ENCODE results near the gene ARHGAP26. TPM values are rescaled to one million over a fixed set of nuclear protein-coding genes. Genes with fewer than 3 reads are reported as not detected.

Gene ARHGAP26
- total RNA-seq, 1 experiment from 2014 or later: 65.5 TPM

DNA sequence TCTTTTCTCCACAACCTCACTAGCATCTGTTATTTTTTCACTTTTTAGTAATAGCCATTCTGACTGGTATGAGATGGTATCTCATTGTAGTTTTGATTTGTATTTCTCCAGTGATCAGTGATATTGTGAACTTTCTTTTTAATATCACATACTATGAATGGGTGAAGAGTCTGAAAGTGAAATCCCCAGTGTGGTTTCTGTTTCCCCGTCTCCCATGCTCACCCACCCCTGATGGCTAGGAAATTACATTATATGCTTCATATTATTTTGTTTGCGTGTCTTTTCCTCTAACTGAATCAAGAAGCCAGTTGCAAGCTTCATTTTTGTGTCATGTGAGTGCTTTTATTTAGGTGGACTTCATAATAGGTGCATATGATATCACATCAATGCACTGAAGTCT is 171.1 kb downstream of the ARHGAP26 start:
- in situ Hi-C loops (cut with HindIII; ENCODE audit: low pct_unique_long_range_greater_than_20kb, low sequenced_read_pairs): no loop called here
- ChIA-PET POLR2A (no interaction called here), CTCF (no interaction called here)
- no peaks in the 10 kb centered on the region for H3K4me1 ChIP-seq (ENCODE audit: control insufficient read depth, insufficient read depth, low read length)
- no peak overlapping the region for H3K4me3 ChIP-seq (ENCODE audit: low read depth in 2 of 2, low read length in 2 of 2)
- ATAC-seq: no peak
- TF ChIP-seq POLR2AphosphoS5 (IDR thresholded peaks at IDR 0.05; ENCODE audit: low read depth, low read length): no peak
- TF ChIP-seq TCF7L2 (IDR thresholded peaks at IDR 0.05; ENCODE audit: low read depth, low read length): no peak
- TF ChIP-seq SIN3A (IDR thresholded peaks at IDR 0.05; ENCODE audit: borderline replicate concordance, insufficient read depth, low read depth, low read length): no peak
- TF ChIP-seq, protein P1, sequence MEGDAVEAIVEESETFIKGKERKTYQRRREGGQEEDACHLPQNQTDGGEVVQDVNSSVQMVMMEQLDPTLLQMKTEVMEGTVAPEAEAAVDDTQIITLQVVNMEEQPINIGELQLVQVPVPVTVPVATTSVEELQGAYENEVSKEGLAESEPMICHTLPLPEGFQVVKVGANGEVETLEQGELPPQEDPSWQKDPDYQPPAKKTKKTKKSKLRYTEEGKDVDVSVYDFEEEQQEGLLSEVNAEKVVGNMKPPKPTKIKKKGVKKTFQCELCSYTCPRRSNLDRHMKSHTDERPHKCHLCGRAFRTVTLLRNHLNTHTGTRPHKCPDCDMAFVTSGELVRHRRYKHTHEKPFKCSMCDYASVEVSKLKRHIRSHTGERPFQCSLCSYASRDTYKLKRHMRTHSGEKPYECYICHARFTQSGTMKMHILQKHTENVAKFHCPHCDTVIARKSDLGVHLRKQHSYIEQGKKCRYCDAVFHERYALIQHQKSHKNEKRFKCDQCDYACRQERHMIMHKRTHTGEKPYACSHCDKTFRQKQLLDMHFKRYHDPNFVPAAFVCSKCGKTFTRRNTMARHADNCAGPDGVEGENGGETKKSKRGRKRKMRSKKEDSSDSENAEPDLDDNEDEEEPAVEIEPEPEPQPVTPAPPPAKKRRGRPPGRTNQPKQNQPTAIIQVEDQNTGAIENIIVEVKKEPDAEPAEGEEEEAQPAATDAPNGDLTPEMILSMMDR (IDR thresholded peaks at IDR 0.05): no peak
- TF ChIP-seq, protein P2, sequence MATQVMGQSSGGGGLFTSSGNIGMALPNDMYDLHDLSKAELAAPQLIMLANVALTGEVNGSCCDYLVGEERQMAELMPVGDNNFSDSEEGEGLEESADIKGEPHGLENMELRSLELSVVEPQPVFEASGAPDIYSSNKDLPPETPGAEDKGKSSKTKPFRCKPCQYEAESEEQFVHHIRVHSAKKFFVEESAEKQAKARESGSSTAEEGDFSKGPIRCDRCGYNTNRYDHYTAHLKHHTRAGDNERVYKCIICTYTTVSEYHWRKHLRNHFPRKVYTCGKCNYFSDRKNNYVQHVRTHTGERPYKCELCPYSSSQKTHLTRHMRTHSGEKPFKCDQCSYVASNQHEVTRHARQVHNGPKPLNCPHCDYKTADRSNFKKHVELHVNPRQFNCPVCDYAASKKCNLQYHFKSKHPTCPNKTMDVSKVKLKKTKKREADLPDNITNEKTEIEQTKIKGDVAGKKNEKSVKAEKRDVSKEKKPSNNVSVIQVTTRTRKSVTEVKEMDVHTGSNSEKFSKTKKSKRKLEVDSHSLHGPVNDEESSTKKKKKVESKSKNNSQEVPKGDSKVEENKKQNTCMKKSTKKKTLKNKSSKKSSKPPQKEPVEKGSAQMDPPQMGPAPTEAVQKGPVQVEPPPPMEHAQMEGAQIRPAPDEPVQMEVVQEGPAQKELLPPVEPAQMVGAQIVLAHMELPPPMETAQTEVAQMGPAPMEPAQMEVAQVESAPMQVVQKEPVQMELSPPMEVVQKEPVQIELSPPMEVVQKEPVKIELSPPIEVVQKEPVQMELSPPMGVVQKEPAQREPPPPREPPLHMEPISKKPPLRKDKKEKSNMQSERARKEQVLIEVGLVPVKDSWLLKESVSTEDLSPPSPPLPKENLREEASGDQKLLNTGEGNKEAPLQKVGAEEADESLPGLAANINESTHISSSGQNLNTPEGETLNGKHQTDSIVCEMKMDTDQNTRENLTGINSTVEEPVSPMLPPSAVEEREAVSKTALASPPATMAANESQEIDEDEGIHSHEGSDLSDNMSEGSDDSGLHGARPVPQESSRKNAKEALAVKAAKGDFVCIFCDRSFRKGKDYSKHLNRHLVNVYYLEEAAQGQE (IDR thresholded peaks at IDR 0.05; ENCODE audit: insufficient read depth in 1 of 2, low read depth in 2 of 2, low read length in 1 of 2): no peak
- no peak overlapping the region for H3K27ac ChIP-seq (ENCODE audit: low read length)
- H3K9me3 ChIP-seq (ENCODE audit: control insufficient read depth, insufficient read depth, low read depth, low read length): no peaks in the 10 kb centered on the region
- DNase-seq (ENCODE audit: low read depth, low spot score): no peak
- intact Hi-C loops (cut with micrococcal nuclease; ENCODE audit: unreplicated experiment): no loop called here
- no peaks in the 10 kb centered on the region for H3K27me3 ChIP-seq (ENCODE audit: control insufficient read depth, insufficient read depth, low read length)
- BruUV-seq (replicated peaks): no TSS peak
- no peaks in the 10 kb centered on the region for H3K36me3 ChIP-seq (ENCODE audit: control insufficient read depth, insufficient read depth, low read length)

DNA sequence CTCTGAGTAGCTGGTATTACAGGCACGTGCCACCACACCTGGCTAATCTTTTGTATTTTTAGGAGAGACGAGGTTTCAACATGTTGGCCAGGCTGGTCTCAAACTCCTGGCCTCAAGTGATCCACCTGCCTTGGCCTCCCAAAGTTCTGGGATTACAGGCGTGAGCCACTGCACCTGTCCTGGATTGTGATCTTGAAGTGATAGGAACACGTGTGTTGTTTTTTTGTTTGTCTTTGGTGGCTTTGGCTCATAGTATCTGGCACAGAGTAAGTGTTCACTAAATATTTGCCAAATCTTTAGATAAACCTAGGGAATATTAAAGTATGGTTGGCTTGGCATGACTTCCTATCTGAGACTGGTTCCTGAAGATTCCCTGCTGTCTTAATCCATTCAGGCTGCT is 172.7 kb downstream of the ARHGAP26 start:
- Histone ChIP-seq H3K4me1 (ENCODE audit: control insufficient read depth, insufficient read depth, low read length) (no peaks in the 10 kb centered on the region), H3K27ac (ENCODE audit: low read length) (no peak overlapping the region), H3K36me3 (ENCODE audit: control insufficient read depth, insufficient read depth, low read length) (no peaks in the 10 kb centered on the region), H3K27me3 (ENCODE audit: control insufficient read depth, insufficient read depth, low read length) (no peaks in the 10 kb centered on the region), H3K4me3 (ENCODE audit: low read depth in 2 of 2, low read length in 2 of 2) (no peak overlapping the region), H3K9me3 (ENCODE audit: control insufficient read depth, insufficient read depth, low read depth, low read length) (no peaks in the 10 kb centered on the region)
- ChIA-PET CTCF (no interaction called here), POLR2A (no interaction called here)
- no peak for TF ChIP-seq TCF7L2 (IDR thresholded peaks at IDR 0.05; ENCODE audit: low read depth, low read length)
- TF ChIP-seq, protein P1 (IDR thresholded peaks at IDR 0.05): no peak
- no peak for TF ChIP-seq POLR2AphosphoS5 (IDR thresholded peaks at IDR 0.05; ENCODE audit: low read depth, low read length)
- TF ChIP-seq SIN3A (IDR thresholded peaks at IDR 0.05; ENCODE audit: borderline replicate concordance, insufficient read depth, low read depth, low read length): no peak
- TF ChIP-seq, protein P2 (IDR thresholded peaks at IDR 0.05; ENCODE audit: insufficient read depth in 1 of 2, low read depth in 2 of 2, low read length in 1 of 2): no peak
- BruUV-seq (replicated peaks): no TSS peak
- no peak for DNase-seq (ENCODE audit: low read depth, low spot score)
- intact Hi-C loops (cut with micrococcal nuclease; ENCODE audit: unreplicated experiment): no loop called here
- in situ Hi-C loops (cut with HindIII; ENCODE audit: low pct_unique_long_range_greater_than_20kb, low sequenced_read_pairs): no loop called here
- no peak for ATAC-seq
